IPS-18c (cell line): ENCODE measurements around the gene LSMEM2.
"Not testable (repeated sequence)": the region's sequence is repeated elsewhere in the genome, so short reads cannot be mapped to it uniquely, and the experiment has no call there.

Source experiments
- H3K4me3 ChIP-seq: 2 replicates; pipeline ENCODE4 v1.7.0; 2013; ENCODE audit warnings: low read depth, mild to moderate bottlenecking, low read length, moderate library complexity; ENCODE audit not compliant: insufficient read depth
- H3K9me3 ChIP-seq: one replicate; pipeline ENCODE4 v1.6.1; 2013; ENCODE audit warnings: mild to moderate bottlenecking, low read length, moderate library complexity; ENCODE audit not compliant: control insufficient read depth, insufficient read depth

Gene LSMEM2

GRCh38 chr3:50299929-50300680 lies 21.2 kb downstream of the LSMEM2 start:
- H3K4me3 ChIP-seq: peak overlapping the region; percentile 36; the same call in 1 of the 2 replicates
- H3K9me3 ChIP-seq: no peaks in the 10 kb centered on the region

- Histone ChIP-seq H3K9me3 (no peaks in the 10 kb centered on the region), H3K4me3 (no peak overlapping the region)
These were observed 21.9 kb downstream of the LSMEM2 start for GRCh38 chr3:50300681-50301254.

- H3K4me3 ChIP-seq: no peak overlapping the region
- peaks cover 2% of the 10 kb centered on the region for H3K9me3 ChIP-seq
These were observed 23.5 kb downstream of the LSMEM2 start for GRCh38 chr3:50302095-50303012.

GRCh38 chr3:50303013-50303815 lies 24.3 kb downstream of the LSMEM2 start, which contains the start of gene HYAL1:
Gene HYAL1 (minus strand): TSS chr3:50303574. CDS start chr3:50302956, 618 bp downstream.
- peaks cover 6% of the 10 kb centered on the region for H3K9me3 ChIP-seq

GRCh38 chr3:50304601-50305000 lies 25.7 kb downstream of the LSMEM2 start:
- Histone ChIP-seq H3K4me3 (no peak overlapping the region), H3K9me3 (peaks cover 9% of the 10 kb centered on the region)

More at GRCh38 chr3:50303013-50303815, 24.3 kb downstream of the LSMEM2 start, which contains the start of gene HYAL1:
- H3K4me3 ChIP-seq: no peak within 1 kb of the TSS

GRCh38 chr3:50312041-50312440 lies 33.2 kb downstream of the LSMEM2 start:
- not testable (repeated sequence) for H3K4me3 ChIP-seq, H3K9me3 ChIP-seq

GRCh38 chr3:50314342-50314741 lies 35.5 kb downstream of the LSMEM2 start:
- peaks cover 3% of the 10 kb centered on the region for H3K9me3 ChIP-seq
- H3K4me3 ChIP-seq: no peak overlapping the region

- H3K9me3 ChIP-seq: no peaks in the 10 kb centered on the region
- no peak overlapping the region for H3K4me3 ChIP-seq
These were observed 35.9 kb downstream of the LSMEM2 start for GRCh38 chr3:50314816-50315215.

GRCh38 chr3:50316657-50317242 lies 37.9 kb downstream of the LSMEM2 start:
- H3K4me3 ChIP-seq: no peak overlapping the region; the same call in 1 of the 2 replicates

GRCh38 chr3:50317300-50317699 lies 38.4 kb downstream of the LSMEM2 start:
- H3K4me3 ChIP-seq: no peak overlapping the region; the same call in 1 of the 2 replicates
- no peaks in the 10 kb centered on the region for H3K9me3 ChIP-seq

More at GRCh38 chr3:50316657-50317242, 37.9 kb downstream of the LSMEM2 start:
- no peaks in the 10 kb centered on the region for H3K9me3 ChIP-seq

- Histone ChIP-seq H3K9me3 (no peaks in the 10 kb centered on the region), H3K4me3 (no peak overlapping the region)
These were observed 39.3 kb downstream of the LSMEM2 start for GRCh38 chr3:50318163-50318562.

GRCh38 chr3:50318615-50319014 lies 39.7 kb downstream of the LSMEM2 start:
- no peaks in the 10 kb centered on the region for H3K9me3 ChIP-seq
- no peak overlapping the region for H3K4me3 ChIP-seq

- no peak overlapping the region; the same call in 1 of the 2 replicates for H3K4me3 ChIP-seq
These were observed 40.5 kb downstream of the LSMEM2 start for GRCh38 chr3:50319181-50319893.

GRCh38 chr3:50319894-50320625 lies 41.2 kb downstream of the LSMEM2 start:
- Histone ChIP-seq H3K4me3 (peak overlapping the region; percentile 52), H3K9me3 (no peaks in the 10 kb centered on the region)

More at GRCh38 chr3:50319181-50319893, 40.5 kb downstream of the LSMEM2 start:
- no peaks in the 10 kb centered on the region for H3K9me3 ChIP-seq

GRCh38 chr3:50320853-50321335 lies 42.0 kb downstream of the LSMEM2 start:
- Histone ChIP-seq H3K9me3 (no peaks in the 10 kb centered on the region), H3K4me3 (peak overlapping the region; percentile 52)
